ENCODE measurements around the gene NRDE2. TPM values are rescaled to one million over a fixed set of nuclear protein-coding genes. Genes with fewer than 3 reads are reported as not detected.

The NRDE2 gene
- polyA plus RNA-seq, 1 donor: 8.5 TPM

DNA sequence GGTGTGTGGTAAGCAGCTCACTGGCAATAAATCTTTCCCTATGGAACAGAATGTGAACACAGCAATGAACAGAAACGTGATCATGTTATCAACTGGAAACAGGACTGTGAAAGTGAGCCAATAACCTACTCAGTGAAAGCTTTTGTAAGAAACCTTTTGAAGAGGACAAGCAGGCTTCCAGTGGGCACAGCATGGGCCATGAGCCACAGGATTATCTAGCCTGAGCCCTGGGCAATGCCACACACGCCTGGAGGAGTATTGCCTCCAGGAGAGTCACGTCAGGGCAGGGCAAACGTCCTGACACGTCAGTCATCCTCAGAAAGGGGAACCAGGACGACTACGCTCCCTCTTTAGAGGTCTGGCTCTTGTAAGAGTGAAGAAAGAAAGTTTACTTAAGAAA lies 32.3 kb downstream of the NRDE2 start:
- no peak for DNase-seq (ENCODE audit: low read depth)

DNA sequence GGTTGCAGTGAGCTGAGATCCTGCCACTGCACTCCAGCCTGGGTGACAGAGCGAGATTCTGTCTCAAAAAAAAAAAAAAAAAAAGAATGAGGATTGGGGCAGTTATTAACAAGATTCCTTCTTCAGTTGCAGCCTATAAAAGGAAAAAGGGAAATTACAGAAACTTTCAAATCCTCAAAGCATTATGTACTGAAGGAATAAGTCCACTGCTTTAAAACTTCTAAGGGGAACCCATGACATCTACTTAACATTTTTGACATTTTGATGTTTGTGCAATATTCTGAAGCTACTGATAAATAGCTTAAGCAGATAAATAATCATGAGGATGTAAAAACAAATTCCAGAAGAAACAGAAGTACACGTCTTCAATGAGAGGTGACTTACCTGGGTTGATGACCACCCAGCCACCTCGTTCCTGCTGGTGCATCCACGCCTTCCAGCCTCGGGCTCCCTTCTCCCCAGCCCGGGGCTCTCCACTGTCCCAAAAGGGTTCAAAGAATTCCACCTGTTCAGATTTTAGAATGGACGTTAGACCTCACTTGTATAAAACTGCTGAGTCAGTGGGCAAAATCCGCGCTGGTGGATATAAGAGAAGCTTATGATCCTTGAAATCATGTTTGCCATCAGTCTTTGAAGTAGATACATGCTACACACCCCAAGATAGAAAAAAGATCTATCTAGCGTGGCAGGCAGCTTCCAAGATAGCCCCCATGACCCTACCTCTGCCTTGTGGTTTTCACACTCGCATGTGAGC lies 33.7 kb downstream of the NRDE2 start:
- no peak for DNase-seq (ENCODE audit: low read depth)

DNA sequence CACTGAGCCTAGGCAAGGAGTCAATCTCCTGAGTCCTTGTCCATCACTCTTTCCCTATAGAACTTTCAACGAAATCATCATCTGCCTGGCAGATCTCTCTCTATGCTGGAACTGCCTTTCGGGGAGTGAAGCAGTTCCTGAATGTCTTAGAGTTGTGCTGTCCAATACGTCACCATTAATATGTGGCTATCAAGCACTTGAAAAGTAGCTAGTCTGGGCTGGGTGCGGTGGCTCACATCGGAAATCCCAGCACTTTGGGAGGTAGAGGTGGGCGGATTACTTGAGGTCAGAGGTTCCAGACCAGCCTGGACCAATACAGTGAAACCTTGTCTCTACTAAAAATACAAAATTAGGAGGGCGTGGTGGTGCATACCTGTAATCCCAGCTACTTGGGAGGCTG lies 35.1 kb downstream of the NRDE2 start:
- no peak for DNase-seq (ENCODE audit: low read depth)

DNA sequence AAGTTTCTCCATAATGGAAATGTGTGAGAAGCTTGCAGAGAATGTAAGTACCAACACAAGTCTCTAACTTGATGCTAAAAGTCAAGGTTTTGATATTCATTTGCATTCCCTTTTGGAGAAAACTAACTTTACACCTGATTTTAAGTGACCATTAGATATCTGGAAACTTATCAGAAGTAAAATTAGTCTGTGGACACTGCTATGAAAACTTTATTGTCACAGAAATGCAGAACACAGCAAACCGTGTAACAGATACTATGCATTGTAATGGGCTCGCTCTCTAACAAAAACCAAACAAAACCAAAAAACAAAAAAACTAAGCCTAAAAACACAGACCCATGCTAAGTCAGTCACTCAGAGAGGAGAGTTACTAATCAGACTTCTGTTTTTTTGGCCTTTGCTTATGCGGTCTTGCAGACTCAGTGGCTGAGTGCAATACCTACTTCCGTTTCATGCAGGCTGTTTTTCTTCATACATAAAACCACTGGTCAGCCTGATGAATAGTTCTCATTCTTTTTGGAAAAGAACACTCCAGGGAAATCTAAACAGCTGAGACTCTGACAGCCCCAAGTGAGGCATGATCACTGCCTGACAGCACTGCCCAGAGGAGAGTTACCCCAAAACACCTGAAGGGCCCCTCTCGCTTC lies 35.7 kb downstream of the NRDE2 start:
- no peak for DNase-seq (ENCODE audit: low read depth)

DNA sequence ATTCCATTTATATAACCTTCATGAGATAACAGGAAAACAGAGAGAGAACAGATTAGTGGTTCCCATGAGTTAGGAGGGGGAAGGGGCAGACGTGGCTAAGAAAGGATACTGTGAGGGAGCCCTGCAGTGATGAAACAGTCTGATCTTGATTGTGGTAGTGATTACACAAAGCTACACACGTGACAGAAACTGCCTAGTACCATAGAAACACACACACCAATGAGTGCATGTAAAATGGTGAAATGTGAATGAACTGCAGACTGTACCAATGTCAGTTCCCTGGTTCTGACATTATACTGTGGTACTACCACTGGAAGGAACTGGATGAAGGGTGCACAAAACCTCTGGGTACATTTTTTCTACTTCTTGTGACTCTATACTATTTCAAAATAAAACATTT lies 36.9 kb downstream of the NRDE2 start:
- DNase-seq (ENCODE audit: low read depth): no peak

DNA sequence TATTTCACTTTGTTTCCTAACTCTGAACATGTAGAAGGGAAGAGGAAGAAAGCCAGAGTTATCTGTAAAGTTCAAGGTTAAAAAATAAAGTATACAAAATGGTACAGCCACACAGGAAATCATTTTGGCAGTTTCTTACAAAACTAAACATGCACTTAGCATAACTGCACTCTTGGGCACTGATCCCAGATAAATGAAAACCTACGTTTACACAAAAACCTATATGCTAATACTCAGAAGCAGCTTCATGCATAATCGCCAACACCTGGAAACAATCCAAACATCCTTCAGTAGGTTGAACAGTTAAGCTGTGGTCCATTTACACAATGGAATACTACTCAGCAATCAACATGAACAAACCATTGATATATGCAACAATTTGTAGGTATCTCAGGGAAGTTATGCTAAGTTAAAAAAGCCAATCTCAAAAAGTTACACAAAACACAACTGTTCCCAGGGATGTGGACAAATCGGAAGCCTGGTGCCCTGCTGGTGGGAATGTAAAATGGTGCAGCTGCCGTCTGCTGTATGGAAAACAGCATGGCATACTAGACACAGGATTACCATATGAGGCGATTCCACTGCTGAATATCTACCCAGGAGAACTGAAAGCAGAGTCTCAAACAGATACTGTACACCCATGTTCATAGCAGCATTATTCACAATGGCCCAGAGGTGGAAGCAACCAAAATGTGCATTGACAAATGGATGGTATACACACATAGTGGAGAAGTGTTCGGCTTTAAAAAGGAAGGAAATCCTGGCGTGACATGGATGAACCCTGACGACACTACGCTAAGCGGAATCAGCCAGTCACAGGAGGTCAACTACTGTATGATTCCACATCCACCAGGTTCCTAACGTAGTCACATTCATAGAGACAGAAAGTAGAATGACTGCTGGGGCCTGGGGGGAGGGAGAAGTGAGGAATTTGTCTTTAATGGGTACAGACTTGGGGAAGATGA lies 37.7 kb downstream of the NRDE2 start:
- no peak for DNase-seq (ENCODE audit: low read depth)

DNA sequence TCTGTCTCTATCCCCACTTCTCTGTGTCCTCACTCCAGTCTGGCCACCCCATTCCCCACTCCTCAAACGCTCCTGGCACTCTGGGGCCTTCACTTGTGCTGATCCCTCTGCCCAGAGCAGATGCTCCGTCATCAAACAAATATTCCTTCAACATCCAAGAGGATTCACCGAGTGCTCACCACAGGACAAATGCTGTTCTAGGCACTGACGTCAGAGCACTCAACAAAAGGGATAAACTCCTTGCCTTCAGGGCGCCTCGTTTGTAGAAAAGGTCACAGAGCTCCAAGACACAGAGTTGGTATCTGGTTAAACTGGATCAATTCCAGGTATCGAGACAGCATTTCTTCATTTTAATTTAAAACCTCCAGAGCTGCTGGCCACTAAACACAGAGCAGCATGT lies 40.0 kb downstream of the NRDE2 start:
- DNase-seq (ENCODE audit: low read depth): no peak

DNA sequence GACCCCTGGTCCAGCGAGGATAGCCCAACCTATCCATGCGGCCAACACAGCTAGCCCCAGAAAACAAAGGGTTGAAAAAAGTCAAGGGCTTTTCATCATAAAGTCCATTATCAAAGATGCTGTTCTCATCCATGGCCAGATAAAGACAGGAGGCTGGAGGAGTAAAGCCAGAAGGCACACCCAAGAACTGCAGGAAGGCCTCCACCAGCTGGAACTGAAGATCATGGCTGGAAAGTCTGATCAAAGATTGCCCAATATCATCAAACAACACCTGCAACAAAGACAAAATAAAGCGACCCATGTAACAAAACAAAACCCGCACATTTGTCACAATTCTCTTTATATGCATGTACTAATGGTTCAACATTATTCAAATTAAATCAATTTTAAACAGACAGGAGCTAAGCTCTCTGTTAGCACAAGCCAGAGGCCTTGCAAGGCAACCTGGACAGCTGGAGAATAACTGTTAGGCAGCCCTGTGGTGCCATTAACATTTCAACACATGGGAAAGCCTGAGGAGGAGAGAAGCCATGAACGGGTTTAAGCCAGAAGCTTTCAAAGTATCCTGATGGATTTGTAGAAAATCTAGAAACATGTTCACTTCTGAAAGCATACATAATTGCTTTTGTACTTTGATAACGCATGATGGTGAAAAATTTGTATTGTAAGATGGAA lies 41.3 kb downstream of the NRDE2 start:
- DNase-seq (ENCODE audit: low read depth): no peak

DNA sequence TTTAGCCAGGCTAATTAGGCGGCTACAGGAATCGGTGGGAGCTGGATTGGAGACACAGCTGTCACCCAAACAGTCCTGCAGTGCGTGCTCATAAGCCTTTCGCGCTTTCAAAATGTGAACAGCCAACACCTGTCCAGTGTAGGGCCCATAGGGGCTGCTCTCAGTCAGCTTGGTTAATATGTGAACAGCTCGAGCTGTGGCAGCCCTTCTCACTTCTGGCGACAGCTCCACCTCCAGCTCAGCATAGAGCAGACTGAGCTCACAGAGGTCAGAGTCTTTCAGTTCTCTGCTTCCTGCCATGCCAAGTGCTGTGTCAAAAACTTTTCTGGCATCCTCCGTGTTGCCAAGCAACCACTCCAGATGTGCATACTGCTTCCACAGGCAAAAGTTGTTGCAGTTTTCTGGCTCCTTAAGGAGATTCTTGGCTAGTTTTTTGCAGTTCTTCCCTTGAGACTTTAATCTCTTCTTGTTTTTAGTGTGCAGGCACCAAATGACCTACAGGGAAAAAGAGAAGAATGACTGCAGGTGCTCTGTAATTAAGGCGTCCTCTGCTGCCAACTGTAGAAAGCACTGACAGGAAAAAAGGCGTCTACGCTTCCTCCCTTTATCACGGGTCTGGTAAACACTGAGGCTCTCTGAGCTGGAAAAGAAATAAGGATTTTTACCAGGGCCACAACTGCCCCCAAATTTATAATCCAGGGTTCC lies 42.9 kb downstream of the NRDE2 start:
- DNase-seq (ENCODE audit: low read depth): peak; percentile 41

DNA sequence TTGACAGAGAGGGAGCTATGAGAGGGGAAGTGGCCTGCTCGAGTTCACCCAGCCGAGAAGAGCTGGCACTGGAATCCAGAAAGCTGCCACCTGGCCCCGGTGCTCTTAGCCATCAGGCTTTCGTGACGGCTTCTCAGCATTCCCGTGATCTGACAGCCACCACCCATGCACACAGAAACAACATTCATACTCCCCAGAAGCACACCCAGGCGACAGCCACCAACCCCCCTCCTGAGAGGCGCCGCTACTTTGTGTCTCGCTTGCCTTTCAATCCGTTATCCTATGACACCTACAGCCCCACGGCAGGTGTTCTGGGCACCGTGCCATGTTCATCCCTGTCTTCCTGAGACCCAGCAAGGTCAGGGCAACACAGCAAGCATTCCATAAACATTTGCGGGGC lies 44.0 kb downstream of the NRDE2 start:
- DNase-seq (ENCODE audit: low read depth): no peak

DNA sequence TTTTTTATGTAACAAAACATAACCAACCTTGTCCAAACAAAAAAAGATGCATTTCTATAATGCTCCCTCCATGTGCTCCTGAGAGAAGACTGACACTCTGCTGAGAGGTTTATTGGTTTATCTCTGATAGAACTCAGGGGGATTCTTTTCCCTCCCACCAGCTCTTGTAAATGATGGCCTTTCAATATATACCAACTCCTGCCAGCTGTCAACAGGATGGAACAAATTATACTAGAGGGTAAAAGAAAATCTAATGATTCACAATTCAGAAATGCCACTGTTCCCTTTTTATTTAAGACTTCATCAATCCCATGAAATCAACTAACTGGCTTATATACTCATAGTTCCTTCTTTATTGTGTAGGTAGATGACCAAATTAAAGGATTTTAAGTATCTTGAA lies 50.0 kb downstream of the NRDE2 start:
- DNase-seq (ENCODE audit: low read depth): no peak

DNA sequence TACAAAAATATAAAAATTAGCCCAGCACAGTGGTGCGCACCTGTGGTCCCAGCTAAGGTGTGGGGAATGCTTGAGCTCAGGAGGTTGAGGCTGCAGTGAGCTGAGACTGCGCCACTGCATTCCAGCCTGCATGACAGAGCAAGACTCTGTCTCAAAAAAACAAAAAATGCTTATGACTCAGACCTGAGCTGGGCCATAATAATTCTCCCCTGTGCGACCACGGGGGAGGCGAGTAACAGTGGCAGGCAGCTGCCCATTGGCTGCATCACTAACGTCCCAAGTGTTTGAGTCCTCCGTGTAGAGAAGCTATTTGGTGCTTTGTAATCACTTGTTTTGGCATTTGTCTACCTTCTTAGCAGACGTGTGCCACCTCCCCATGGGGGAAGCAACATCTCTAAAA lies 50.5 kb downstream of the NRDE2 start:
- no peak for DNase-seq (ENCODE audit: low read depth)

DNA sequence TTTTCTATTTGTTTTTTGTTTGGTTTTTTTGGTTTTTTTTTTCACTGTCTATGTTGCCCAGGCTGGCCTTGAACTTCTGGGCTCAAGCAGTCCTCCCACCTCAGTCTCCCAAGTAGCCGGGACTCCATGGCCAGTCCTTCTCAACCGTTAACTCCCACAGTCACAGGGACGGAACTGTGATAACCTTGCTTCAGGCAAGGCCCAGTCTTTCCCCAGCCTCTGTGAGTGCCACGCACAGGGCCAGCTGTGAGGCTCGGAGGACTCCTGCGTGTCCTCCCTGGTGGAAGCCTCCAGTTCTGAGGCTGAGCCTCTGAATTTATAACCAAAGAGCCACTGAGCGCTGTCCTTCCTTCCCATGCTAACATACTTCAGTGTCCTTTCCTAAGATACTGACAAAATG lies 51.6 kb downstream of the NRDE2 start:
- DNase-seq (ENCODE audit: low read depth): no peak

DNA sequence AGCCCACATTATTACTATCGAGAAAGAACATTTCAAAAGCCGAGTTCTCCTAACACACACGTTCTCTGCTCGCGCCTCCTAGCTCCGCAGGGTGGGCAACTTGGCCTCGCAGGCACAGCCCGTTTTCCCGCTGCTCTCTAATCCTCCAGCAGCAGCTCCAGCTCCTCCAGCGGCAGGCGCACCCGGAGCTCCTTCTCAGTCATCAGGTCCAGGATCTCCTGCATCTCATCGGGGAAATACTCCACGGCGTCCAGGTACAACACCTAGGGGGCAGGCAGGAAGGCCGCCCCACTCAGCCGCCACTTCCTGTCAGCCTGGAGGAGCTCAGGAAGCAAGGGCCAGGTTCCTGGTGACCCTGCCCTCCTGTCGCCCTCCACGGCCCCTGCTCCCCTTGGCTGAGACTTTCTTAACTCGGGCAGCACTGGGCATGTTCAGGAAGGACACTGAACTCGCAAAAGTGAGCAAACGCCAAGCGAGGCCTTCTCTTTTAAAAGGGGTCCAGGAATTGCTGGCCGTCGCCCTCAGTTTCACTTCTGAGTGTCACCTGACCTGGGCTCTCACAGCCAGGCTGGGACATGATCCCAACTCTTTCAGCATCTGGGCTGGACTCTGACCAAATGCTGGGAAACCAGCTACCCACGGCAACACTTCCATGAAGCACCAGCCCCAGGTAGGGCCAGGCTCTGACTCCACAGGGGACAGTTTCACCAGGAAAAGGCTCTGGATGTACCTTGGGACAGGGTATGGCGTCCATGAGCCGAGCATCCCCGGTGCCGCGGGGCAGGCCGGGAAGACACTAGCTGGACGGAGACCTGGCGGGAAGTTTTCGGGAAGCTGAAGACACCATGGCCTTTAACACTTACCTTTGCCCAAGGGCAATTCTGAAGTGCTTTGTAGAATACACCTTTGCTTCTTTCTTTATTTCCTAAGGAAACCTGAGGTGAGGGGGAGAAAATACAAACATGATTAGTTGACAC lies 53.3 kb downstream of the NRDE2 start:
- no peak for DNase-seq (ENCODE audit: low read depth)

DNA sequence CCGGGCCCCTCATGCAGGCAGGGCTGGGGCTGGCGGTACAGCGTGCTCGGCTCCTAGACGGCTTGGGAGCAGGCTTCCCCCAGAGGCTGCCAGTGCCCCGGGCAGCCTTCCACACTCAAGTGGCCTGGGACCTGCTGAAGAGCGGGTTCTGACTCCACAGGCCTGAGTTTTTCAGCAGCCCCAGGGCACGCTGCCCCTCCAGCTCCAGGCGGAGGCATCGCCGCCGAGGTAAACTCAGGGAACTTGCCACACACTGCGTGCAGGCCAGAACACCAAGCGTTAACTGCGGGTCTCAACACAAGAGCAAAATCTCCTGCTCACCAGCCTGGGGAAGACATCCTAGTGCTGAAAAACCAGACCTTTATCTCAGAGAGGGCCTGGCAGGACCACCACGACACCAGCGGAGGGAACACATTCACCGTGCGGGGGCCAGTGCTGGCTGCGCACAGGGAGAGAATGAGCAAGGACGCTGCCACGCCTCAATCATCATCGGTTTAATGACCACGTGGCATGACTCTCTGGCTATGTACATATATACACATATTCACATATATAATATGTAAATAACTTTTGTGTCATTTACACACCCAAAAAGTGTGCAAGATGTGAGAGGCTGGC lies 54.1 kb downstream of the NRDE2 start:
- DNase-seq (ENCODE audit: low read depth): no peak

DNA sequence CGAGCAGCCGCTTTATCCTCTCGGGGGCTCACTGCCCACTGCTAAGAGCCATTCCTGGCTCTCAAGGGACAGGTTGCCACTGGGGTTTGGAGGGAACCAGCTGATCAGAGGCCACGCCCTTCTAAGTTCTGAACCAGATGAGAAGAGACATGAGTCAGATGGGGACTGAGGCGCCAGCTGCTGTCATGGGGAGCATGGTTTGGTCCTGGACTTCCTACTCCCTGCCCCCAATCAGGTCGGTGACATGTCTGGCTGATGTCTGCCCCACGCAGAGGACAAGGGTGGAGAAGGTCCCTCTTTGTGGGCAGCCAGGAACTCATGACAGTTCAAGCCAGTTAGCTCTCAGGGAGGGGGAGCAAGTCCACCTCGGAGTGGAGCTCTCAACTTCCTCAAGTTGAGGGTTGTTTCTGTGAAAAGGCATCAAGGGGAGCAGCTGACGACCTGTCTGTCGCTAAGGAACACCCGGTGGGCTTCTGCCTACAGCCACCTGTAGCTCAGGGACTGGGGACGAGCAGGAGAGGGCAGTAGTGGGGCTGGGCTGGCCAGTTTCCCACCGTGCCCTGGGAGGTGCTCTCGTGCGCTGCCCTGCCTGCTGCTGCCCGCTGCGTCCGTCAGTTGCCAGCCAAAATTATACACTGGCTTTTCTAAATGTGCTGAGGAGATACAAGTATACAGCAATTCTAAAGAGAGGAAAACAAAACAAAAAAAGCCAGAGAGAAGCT lies 54.9 kb downstream of the NRDE2 start:
- no peak for DNase-seq (ENCODE audit: low read depth)

DNA sequence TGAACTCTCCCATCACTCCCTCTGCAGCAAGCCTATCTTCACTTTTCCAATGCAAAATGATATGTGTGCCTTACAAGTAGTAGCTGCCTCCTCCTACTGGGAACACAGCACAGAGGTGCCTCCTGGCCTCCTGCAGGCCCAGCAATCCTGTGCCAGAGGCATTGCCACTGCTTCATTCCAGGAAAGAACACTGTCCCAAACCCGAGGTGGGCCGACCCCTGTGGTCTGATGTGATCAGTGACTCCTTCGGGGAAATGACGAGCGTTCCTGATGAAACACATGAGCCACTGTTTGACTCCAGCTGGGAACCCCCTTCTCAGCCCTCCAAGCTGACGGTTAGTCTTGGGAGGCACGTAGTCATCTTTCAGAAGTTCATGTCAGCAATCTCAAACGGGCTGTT lies 55.9 kb downstream of the NRDE2 start:
- no peak for DNase-seq (ENCODE audit: low read depth)

DNA sequence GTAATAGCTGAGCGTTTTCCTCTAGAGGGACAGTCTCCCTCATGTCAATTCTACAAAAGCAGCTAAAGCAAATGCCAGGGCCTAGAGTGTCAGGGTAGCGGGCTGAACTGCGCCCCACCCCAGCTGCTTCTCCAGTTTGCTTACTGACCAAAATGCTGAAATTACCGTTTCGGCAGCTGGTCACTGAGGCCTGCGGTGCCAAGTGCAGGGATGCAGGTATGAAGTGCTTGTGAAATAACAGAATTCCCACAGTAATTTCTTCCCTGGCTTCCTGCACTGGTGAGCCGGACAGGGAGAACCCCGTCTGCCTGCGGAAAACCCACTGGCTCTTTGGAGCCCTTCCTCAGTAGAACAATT lies 56.3 kb downstream of the NRDE2 start:
- no peak for DNase-seq (ENCODE audit: low read depth)

Measured in forelimb muscle (tissue), 1 donor.